H9 (cell line): ENCODE measurements around the gene QDPR. TPM values are rescaled to one million over a fixed set of nuclear protein-coding genes. Genes with fewer than 3 reads are reported as not detected.

ENCODE experiments used
- DNase-seq: peaks from one replicate; pipeline ENCODE4 v3.0.0-alpha.2; 2017
- H2AFZ ChIP-seq: one replicate; pipeline ENCODE4 v1.6.1; 2013; ENCODE audit warnings: mild to moderate bottlenecking, low read length, control low read depth, moderate library complexity
- H2AK5ac ChIP-seq: 2 replicates; pipeline ENCODE4 v1.6.1; 2013; ENCODE audit warnings: low read length, control low read depth, mixed read lengths; ENCODE audit not compliant: insufficient read length
- H2BK120ac ChIP-seq: one replicate; pipeline ENCODE4 v1.6.1; 2013; ENCODE audit warnings: low read depth, mild to moderate bottlenecking, low read length, control low read depth, inconsistent platforms; ENCODE audit not compliant: poor library complexity, severe bottlenecking
- H2BK12ac ChIP-seq: 2 replicates; pipeline ENCODE4 v1.6.1; 2013; ENCODE audit warnings: low read length, control low read depth, mixed read lengths, low read depth; ENCODE audit not compliant: insufficient read length
- H2BK15ac ChIP-seq: 2 replicates; pipeline ENCODE4 v1.6.1; 2013; ENCODE audit warnings: low read depth, low read length, control low read depth
- H2BK20ac ChIP-seq: one replicate; pipeline ENCODE4 v1.6.1; 2013; ENCODE audit warnings: low read depth, mild to moderate bottlenecking, low read length, control low read depth, inconsistent platforms; ENCODE audit not compliant: poor library complexity, severe bottlenecking
- H2BK5ac ChIP-seq: 2 replicates; pipeline ENCODE4 v1.6.1; 2013; ENCODE audit warnings: low read length, control low read depth, mixed read lengths; ENCODE audit not compliant: insufficient read length
- H3K14ac ChIP-seq: 2 replicates; pipeline ENCODE4 v1.6.1; 2013; ENCODE audit warnings: low read length, control low read depth; ENCODE audit not compliant: insufficient read depth
- H3K18ac ChIP-seq: 2 replicates; pipeline ENCODE4 v1.6.1; 2013; ENCODE audit warnings: low read depth, mild to moderate bottlenecking, mixed read lengths, low read length, control low read depth; ENCODE audit not compliant: insufficient read length
- H3K23ac ChIP-seq: 2 replicates; pipeline ENCODE4 v1.6.1; 2013; ENCODE audit warnings: low read length, control low read depth, mixed read lengths, low read depth; ENCODE audit not compliant: insufficient read length
- H3K23me2 ChIP-seq: 2 replicates; pipeline ENCODE4 v1.6.1; 2013; ENCODE audit warnings: low read depth, mild to moderate bottlenecking, mixed read lengths, low read length, control low read depth; ENCODE audit not compliant: insufficient read length, poor library complexity, severe bottlenecking
- H3K27ac ChIP-seq: 2 replicates; pipeline ENCODE4 v1.5.1; 2013; ENCODE audit warnings: low read length, control low read depth, mixed read lengths, low read depth; ENCODE audit not compliant: insufficient read length
- H3K27me3 ChIP-seq: 2 replicates; pipeline ENCODE4 v1.6.1; 2013; ENCODE audit warnings: low read length, control low read depth, inconsistent platforms; ENCODE audit not compliant: insufficient read depth
- H3K4ac ChIP-seq: 2 replicates; pipeline ENCODE4 v1.6.1; 2013; ENCODE audit warnings: low read depth, mild to moderate bottlenecking, control low read depth, inconsistent platforms, low read length, moderate library complexity
- H3K4me1 ChIP-seq: 2 replicates; pipeline ENCODE4 v1.6.1; 2013; ENCODE audit warnings: low read length, control low read depth, inconsistent platforms; ENCODE audit not compliant: insufficient read depth
- H3K4me2 ChIP-seq: 2 replicates; pipeline ENCODE4 v1.6.1; 2013; ENCODE audit warnings: low read length, control low read depth, mixed read lengths; ENCODE audit not compliant: insufficient read length, insufficient read depth
- H3K56ac ChIP-seq: 2 replicates; pipeline ENCODE4 v1.6.1; 2013; ENCODE audit warnings: low read depth, mild to moderate bottlenecking, mixed read lengths, low read length, control low read depth; ENCODE audit not compliant: insufficient read length
- H3K79me1 ChIP-seq: 2 replicates; pipeline ENCODE4 v1.6.1; 2013; ENCODE audit warnings: low read depth, mild to moderate bottlenecking, moderate library complexity, low read length, control low read depth, inconsistent platforms; ENCODE audit not compliant: insufficient read depth, poor library complexity, severe bottlenecking
- H3K79me2 ChIP-seq: 2 replicates; pipeline ENCODE4 v1.6.1; 2013; ENCODE audit warnings: low read length, control low read depth, inconsistent platforms; ENCODE audit not compliant: insufficient read depth
- H3K9ac ChIP-seq: 2 replicates; pipeline ENCODE4 v1.6.1; 2013; ENCODE audit warnings: low read length, control low read depth, mixed read lengths; ENCODE audit not compliant: insufficient read length; ENCODE audit errors: extremely low read depth
- H3K9me3 ChIP-seq: one replicate; pipeline ENCODE4 v1.6.1; 2013; ENCODE audit warnings: low read depth, low read length, inconsistent platforms; ENCODE audit not compliant: control insufficient read depth
- H3T11ph ChIP-seq: one replicate; pipeline ENCODE4 v1.6.1; 2013; ENCODE audit warnings: mild to moderate bottlenecking, low read length, control low read depth, inconsistent platforms
- H4K20me1 ChIP-seq: one replicate; pipeline ENCODE4 v1.6.1; 2013; ENCODE audit not compliant: control insufficient read depth, insufficient read length, insufficient read depth
- H4K5ac ChIP-seq: 2 replicates; pipeline ENCODE4 v1.6.1; 2013; ENCODE audit warnings: low read depth, mild to moderate bottlenecking, mixed read lengths, low read length, control low read depth; ENCODE audit not compliant: insufficient read length
- H4K8ac ChIP-seq: replicated peaks from 2 replicates; pipeline ENCODE4 v1.6.1; 2013; ENCODE audit warnings: low read length, control low read depth, mixed read lengths, low read depth; ENCODE audit not compliant: insufficient read length
- H4K91ac ChIP-seq: 2 replicates; pipeline ENCODE4 v1.6.1; 2013; ENCODE audit warnings: low read depth, mild to moderate bottlenecking, moderate library complexity, mixed read lengths, low read length, control low read depth; ENCODE audit not compliant: insufficient read length
- H3K27ac Mint-ChIP-seq, 3 experiments: 2 replicates in 2 of 3; 3 replicates in 1 of 3; pipeline ENCODE4 v1.8.0; 2020 to 2021; ENCODE audit warnings: mixed read lengths in 3 of 3, mild to moderate bottlenecking in 1 of 3, moderate library complexity in 1 of 3
- H3K27me3 Mint-ChIP-seq: 2 replicates; pipeline ENCODE4 v1.8.0; 2021; ENCODE audit warnings: low read depth, mild to moderate bottlenecking, moderate library complexity, mixed read lengths
- H3K36me3 Mint-ChIP-seq, 3 experiments: 2 replicates in 2 of 3; 3 replicates in 1 of 3; pipeline ENCODE4 v1.8.0; 2020 to 2021; ENCODE audit warnings: low read depth in 3 of 3, mixed read lengths in 3 of 3; ENCODE audit not compliant: insufficient read depth in 1 of 3
- H3K4me1 Mint-ChIP-seq, 2 experiments: 2 replicates each; pipeline ENCODE4 v1.8.0; 2020; ENCODE audit warnings: mixed read lengths in 2 of 2
- H3K4me3 Mint-ChIP-seq, 2 experiments: 2 replicates in 1 of 2; 3 replicates in 1 of 2; pipeline ENCODE4 v1.8.0; 2020 to 2021; ENCODE audit warnings: mild to moderate bottlenecking in 2 of 2, mixed read lengths in 2 of 2, moderate library complexity in 1 of 2
- H3K9me3 Mint-ChIP-seq, 2 experiments: 2 replicates in 1 of 2; 3 replicates in 1 of 2; pipeline ENCODE4 v1.8.0; 2020; ENCODE audit warnings: mild to moderate bottlenecking in 2 of 2, mixed read lengths in 2 of 2, moderate library complexity in 1 of 2
- CTCF ChIP-seq: fragments of 200-600 bp; sonication (generic); conservative IDR thresholded peaks from 3 replicates; pipeline ENCODE4 v1.8.0; 2021; ENCODE audit warnings: antibody characterized with exemption, mild to moderate bottlenecking
- WGBS: extraction: QIAGEN DNeasy Blood & Tissue Kit; methylation state at CpG from one replicate; pipeline ENCODE4 v1.1.7; 2013; ENCODE audit warnings: missing lambda C conversion rate, low lambda C conversion rate, mixed read lengths; ENCODE audit not compliant: insufficient read length; ENCODE audit errors: extremely low coverage; 5-methylcytosine and 5-hydroxymethylcytosine counted together
- total RNA-seq: library from RNA; stranded (reverse); gene quantifications from 2 replicates; pipeline ENCODE4 v1.2.1, GENCODE V29; 2021

Gene QDPR
- total RNA-seq, 1 experiment from 2014 or later = 23.5 TPM

- H3K27ac Mint-ChIP-seq = no peak overlapping the region
- Histone ChIP-seq H4K5ac (no peak overlapping the region), H3T11ph (no peak overlapping the region), H3K18ac (no peak overlapping the region), H2BK12ac (no peak overlapping the region), H2BK20ac (no peak overlapping the region), H3K4ac (no peak overlapping the region), H3K27ac (no peak overlapping the region), H3K9me3 (no peaks in the 10 kb centered on the region), H3K9ac (no peak overlapping the region), H4K91ac (no peak overlapping the region), H2AK5ac (no peak overlapping the region), H4K20me1 (no peaks in the 10 kb centered on the region), H3K4me1 (no peaks in the 10 kb centered on the region; the same call in 1 of the 2 replicates), H4K8ac (no peak overlapping the region), H3K56ac (no peak overlapping the region), H3K27me3 (no peaks in the 10 kb centered on the region), H2AFZ (no peak overlapping the region), H2BK15ac (no peak overlapping the region), H2BK5ac (no peak overlapping the region), H3K23me2 (no peaks in the 10 kb centered on the region), H3K79me2 (no peaks in the 10 kb centered on the region), H3K23ac (no peak overlapping the region), H3K79me1 (no peaks in the 10 kb centered on the region), H2BK120ac (no peak overlapping the region), H3K14ac (no peak overlapping the region), H3K4me2 (no peak overlapping the region)
- no peaks in the 10 kb centered on the region for H3K36me3 Mint-ChIP-seq
- H3K4me1 Mint-ChIP-seq = 0 out of 4 replicates have a peak, but pooled peaks cover 0 to 1% of the 10 kb centered on the region in 2 experiments
- H3K9me3 Mint-ChIP-seq = no peaks in the 10 kb centered on the region
- TF ChIP-seq CTCF = no peak
- no peak overlapping the region for H3K4me3 Mint-ChIP-seq
- no CpG with 5 or more reads among the region's 10 CpGs for WGBS
- H3K27me3 Mint-ChIP-seq = peaks cover 13% of the 10 kb centered on the region
- no peak for DNase-seq
Observed at GRCh38 chr4:17528551-17529165, 16.8 kb upstream of the QDPR start.
